A204.1 (cell line): ENCODE data around the gene CASQ1.

Experiments used
- FAIRE-seq: peaks from 2 replicates; lab custom pipeline; 2012; peaks lifted over from hg19 to GRCh38; lab: Jason Lieb, UNC

CASQ1 gene

GRCh38 chr1:160205242-160206035 lies 15.1 kb downstream of the CASQ1 start, which contains the start of gene PEA15:
TSS of gene PEA15 (plus strand) at chr1:160205384. CDS start at chr1:160211545, 6,161 bp downstream.
- FAIRE-seq, result no peak

DNA sequence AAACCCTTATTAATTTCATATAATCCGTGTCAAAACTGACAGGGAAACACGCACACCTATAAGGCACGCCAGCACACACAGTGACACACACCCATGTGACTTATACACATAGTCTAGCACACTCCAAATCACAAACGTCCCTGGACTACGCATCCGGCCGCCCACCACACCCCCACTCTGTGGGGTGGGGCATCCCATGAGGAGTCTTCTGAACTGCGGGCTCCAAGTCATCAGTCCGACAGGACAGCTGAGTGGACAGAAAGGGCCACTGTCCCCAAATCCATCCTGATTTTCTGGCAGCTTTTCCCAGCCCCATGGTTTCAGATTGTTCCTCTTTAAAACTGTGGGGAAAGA lies 15.6 kb downstream of the CASQ1 start:
- FAIRE-seq, result no peak

GRCh38 chr1:160206421-160207117 lies 16.2 kb downstream of the CASQ1 start:
- no peak for FAIRE-seq

DNA sequence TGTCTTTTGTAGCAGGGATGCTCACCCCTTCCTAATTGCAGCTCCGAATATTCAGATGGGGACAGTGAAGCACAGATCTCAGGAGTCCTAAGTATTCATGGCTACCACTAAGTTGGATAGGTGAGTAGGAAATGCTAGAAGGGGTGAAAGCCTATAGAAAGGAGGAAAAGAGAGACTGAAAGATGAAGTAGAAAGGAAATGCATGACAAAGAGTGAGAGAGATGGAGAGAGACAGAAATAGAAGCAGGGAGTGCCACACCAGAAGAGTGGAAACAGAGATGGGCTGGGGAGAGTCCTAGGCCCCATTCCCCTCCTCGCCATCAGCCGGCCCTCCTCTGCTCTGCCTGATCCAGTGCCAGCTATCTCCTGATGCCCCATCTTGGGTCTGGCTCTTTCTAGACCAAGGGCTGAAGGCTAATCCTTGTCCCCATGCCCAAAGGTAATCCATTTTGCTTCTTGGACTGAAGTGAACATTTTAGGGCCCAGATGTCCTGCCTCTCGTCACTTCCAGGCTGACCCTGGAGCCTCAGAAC lies 16.8 kb downstream of the CASQ1 start:
- FAIRE-seq, result no peak

- no peak for FAIRE-seq
Measured at GRCh38 chr1:160207771-160208556, 17.6 kb downstream of the CASQ1 start.

- no peak for FAIRE-seq
Measured at GRCh38 chr1:160208557-160209320, 18.4 kb downstream of the CASQ1 start.

DNA sequence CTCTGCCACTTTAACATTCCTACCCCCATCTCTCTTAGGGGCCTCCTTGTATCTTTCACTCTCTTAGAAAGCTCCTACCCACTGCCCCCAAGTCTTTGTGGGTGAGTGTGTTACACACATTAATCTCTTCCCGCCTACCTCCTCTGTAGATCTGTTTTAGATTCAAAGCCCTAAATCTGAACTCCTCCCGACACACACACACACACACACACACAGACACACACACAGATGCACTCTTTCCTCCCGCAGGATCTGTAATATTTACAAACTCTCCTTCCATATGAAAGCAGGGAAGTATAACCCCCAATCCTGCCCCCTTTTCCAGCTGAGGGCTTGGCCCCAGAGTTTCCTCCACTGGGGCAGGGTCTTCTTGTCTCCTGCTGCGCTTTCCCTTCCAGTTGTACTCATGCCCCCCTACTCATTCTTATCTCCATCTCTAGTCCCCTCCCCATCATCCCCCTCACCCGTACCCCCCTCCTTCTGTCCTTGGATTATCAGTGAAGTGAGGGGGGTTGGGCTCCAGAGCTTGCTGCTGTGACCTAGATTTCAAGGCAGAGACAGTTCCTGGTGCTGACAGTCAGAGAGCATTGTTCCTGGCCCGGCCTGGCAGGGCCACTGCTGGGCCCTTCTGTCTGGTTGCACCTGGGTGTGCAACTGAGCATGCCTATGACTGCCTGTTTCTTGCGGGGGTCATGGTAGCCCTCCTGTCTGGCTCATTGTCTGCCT lies 19.1 kb downstream of the CASQ1 start:
- FAIRE-seq, result no peak

GRCh38 chr1:160210561-160210960 lies 20.2 kb downstream of the CASQ1 start:
- FAIRE-seq, result no peak

GRCh38 chr1:160211046-160211790 lies 20.8 kb downstream of the CASQ1 start:
- no peak for FAIRE-seq

DNA sequence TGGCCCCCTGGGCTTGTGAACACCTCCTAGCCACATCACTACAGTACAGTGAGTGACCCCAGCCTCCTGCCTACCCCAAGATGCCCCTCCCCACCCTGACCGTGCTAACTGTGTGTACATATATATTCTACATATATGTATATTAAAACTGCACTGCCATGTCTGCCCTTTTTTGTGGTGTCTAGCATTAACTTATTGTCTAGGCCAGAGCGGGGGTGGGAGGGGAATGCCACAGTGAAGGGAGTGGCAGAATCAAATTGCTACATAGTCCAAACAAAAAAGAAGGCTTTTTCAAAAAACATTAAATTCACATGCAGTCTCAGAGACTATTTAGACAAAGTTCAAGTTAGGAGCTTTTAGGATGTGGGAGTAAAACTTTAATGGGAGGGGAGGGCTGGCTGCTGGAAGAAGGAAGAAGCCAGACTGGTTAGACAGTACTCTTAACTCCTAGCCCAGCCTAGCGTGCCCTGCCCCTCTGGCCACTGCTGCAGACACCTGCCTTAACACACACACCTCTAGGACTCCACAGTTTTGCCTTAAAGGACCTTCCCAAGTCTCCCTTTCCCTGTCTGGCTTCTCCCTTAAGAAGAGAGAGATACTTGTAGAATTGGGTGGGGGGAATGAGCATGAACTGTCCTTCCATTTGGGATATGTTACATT lies 24.2 kb downstream of the CASQ1 start:
- no peak for FAIRE-seq

DNA sequence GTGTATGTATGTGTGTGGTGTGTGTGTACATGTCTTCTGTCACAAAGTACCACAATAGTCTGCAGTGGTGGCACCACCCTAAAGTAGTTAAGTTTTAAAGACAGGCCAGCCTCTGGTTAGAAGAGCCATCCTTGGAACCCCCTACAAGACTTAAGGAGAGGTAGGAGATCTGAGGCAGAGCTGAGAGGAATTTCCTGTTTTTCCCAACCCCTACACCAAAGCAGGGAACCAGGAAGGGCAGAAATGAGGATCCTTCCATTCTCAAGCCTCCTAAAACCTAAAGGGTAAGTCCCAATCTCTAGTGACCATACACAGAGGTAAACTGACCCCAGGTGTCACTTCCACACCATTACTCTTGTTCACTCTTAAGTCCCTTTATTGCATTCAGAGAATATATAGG lies 25.9 kb downstream of the CASQ1 start:
- FAIRE-seq, result no peak

GRCh38 chr1:160217481-160218051 lies 27.2 kb downstream of the CASQ1 start:
- no peak for FAIRE-seq

GRCh38 chr1:160219062-160219929 lies 28.9 kb downstream of the CASQ1 start:
- no peak for FAIRE-seq

DNA sequence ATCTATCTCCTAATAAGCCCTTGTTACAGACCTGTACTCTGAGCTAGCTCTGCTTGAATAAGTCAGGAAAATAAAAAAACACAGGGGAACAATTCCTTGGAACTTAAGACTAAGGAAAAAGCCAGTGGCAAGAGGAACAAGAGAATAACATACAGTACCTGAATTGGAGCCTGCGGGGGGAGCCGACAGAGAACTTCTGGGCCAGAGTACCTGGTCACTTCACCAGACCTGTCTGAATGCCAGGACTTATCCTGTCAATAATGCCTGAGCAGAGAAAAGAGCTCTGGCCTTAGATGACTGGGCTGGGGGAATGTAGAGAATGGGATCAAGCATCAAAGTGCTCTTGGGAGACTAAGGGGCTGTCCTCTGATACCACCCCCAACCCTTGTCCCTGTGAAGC lies 29.9 kb downstream of the CASQ1 start:
- no peak for FAIRE-seq

GRCh38 chr1:160221089-160221488 lies 30.7 kb downstream of the CASQ1 start:
- FAIRE-seq, result no peak

DNA sequence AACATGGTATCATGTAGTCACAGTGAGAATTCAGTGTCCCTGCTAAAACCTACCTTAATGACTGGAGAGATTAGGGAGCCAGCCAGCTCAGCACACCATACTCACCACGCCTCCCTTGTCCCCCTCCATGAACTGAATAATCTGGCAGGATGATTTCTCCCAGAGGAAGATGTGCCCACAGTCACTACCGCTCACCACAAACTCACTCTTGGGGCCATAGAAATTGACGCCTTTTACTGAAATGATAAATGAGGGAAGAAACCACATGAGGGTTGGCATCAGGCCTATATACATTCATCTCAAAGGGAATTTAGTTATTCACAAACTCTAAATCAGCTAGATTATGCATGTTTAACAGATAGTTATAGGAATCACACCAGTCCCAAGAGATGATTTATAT lies 32.2 kb downstream of the CASQ1 start:
- no peak for FAIRE-seq

DNA sequence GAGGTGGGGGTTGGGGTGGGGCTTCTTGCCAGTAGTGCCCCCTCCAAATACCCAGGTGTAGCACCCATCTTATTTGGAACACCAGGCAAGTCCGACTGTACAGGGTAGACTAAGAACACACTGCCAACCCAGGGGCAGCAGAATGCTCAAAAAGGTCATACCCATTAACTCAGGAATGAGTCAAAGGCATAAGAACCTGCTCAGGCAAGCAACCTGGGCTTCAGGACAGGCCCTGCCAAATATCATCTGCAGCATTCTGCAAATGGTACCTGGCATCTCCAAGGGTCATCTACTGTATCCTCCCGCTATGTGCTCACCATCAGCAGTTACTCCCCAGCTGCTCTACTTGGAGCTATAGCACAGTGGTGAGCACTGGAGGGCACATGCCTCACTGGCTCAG lies 34.2 kb downstream of the CASQ1 start:
- no peak for FAIRE-seq

- no peak for FAIRE-seq
Measured at GRCh38 chr1:160225345-160225744, 35.0 kb downstream of the CASQ1 start.

DNA sequence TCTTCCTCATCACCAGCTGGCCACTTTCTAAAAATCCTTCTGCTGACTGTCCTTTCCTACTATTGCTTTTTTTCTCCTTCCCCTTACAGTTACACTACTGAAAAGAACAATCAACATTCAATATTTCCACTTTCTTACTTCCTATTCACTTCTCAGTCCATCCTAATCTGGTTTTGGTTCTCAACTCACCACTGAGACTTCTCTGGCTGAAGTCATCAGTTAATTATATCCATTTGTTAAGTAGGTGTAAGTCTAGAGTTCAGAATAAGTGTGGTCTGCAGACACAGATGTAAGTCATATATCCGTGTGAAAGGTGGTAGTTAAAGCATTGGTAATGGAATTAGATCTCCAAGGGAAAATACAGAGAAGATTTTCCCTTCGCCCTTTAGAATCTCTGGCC lies 36.2 kb downstream of the CASQ1 start:
- no peak for FAIRE-seq
